Neural cell (in vitro differentiated cells): Measurements from ENCODE around the gene IRX4. TPM values are rescaled to one million over a fixed set of nuclear protein-coding genes. Genes with fewer than 3 reads are reported as not detected.

ENCODE experiments used
- H2AFZ ChIP-seq: fragments of 200-600, 300-800 bp; sonication (generic), shearing (Covaris generic); 2 replicates; pipeline ENCODE4 v1.6.0; 2014; ENCODE audit warnings: low read depth, mild to moderate bottlenecking, antibody characterized with exemption, low read length, moderate library complexity
- H3F3A ChIP-seq: fragments of 200-600 bp; shearing (Covaris generic); 2 replicates; pipeline ENCODE4 v1.6.1; 2016; ENCODE audit warnings: mild to moderate bottlenecking, moderate library complexity, mixed read lengths, antibody characterized with exemption, low read length; ENCODE audit not compliant: insufficient read depth, poor library complexity, severe bottlenecking
- H3K27ac ChIP-seq: fragments of 200-600, 300-800 bp; sonication (generic), shearing (Covaris generic); 2 replicates; pipeline ENCODE4 v1.5.1; 2014; ENCODE audit warnings: mild to moderate bottlenecking, low read length, moderate library complexity
- H3K27me3 ChIP-seq: fragments of 300-800, 200-600 bp; sonication (generic), shearing (Covaris generic); 2 replicates; pipeline ENCODE4 v1.6.0; 2014; ENCODE audit warnings: mild to moderate bottlenecking, low read depth, low read length, moderate library complexity; ENCODE audit not compliant: insufficient read depth
- H3K36me3 ChIP-seq: fragments of 300-800, 200-600 bp; sonication (generic), shearing (Covaris generic); 2 replicates; pipeline ENCODE4 v1.5.1; 2014; ENCODE audit warnings: mild to moderate bottlenecking, antibody characterized with exemption, low read length, moderate library complexity; ENCODE audit not compliant: insufficient read depth
- H3K4me2 ChIP-seq: fragments of 300-800, 200-600 bp; sonication (generic), shearing (Covaris generic); 2 replicates; pipeline ENCODE4 v1.6.0; 2014; ENCODE audit warnings: mild to moderate bottlenecking, low read length
- H3K4me3 ChIP-seq: fragments of 300-800, 200-600 bp; sonication (generic), shearing (Covaris generic); 2 replicates; pipeline ENCODE4 v1.5.1; 2014; ENCODE audit warnings: mild to moderate bottlenecking, low read length, moderate library complexity
- H3K79me2 ChIP-seq: fragments of 200-600 bp; shearing (Covaris generic); replicated peaks from 2 replicates; pipeline ENCODE4 v1.6.0; 2014; ENCODE audit warnings: mild to moderate bottlenecking, low read length, moderate library complexity; ENCODE audit not compliant: insufficient read depth
- H3K9ac ChIP-seq: fragments of 300-800, 200-600 bp; sonication (generic), shearing (Covaris generic); 2 replicates; pipeline ENCODE4 v1.6.1; 2016; ENCODE audit warnings: mild to moderate bottlenecking, low read length, mixed read lengths
- H3K9me2 ChIP-seq: fragments of 200-600 bp; shearing (Covaris generic); 2 replicates; pipeline ENCODE4 v1.6.1; 2016; ENCODE audit warnings: mild to moderate bottlenecking, low read length, mixed read lengths; ENCODE audit not compliant: insufficient read depth
- H3K9me3 ChIP-seq: fragments of 200-600, 300-800 bp; sonication (generic), shearing (Covaris generic); 2 replicates; pipeline ENCODE4 v1.6.1; 2016; ENCODE audit warnings: mild to moderate bottlenecking, mixed run types, low read length, moderate library complexity, mixed read lengths
- H4K20me1 ChIP-seq: fragments of 200-600 bp; shearing (Covaris generic); 2 replicates; pipeline ENCODE4 v1.6.1; 2016; ENCODE audit warnings: mild to moderate bottlenecking, mixed run types; ENCODE audit not compliant: insufficient read depth
- CTCF ChIP-seq: fragments of 450-650 bp; IDR thresholded peaks from 2 replicates; pipeline ENCODE4 v1.5.1; 2014; ENCODE audit warnings: antibody characterized with exemption, mild to moderate bottlenecking, moderate library complexity; ENCODE audit not compliant: poor library complexity, severe bottlenecking
- EP300 ChIP-seq: fragments of 450-650 bp; conservative IDR thresholded peaks from 2 replicates; pipeline ENCODE4 v1.6.1; 2014; ENCODE audit warnings: antibody characterized with exemption, mild to moderate bottlenecking, moderate library complexity; ENCODE audit not compliant: poor library complexity, severe bottlenecking
- EZH2 ChIP-seq: fragments of 200-600, 300-800 bp; shearing (Covaris generic), sonication (generic); IDR thresholded peaks from 2 replicates; pipeline ENCODE4 v1.6.1; 2014; ENCODE audit warnings: antibody characterized with exemption, low read length, borderline replicate concordance, mild to moderate bottlenecking; ENCODE audit not compliant: insufficient read depth, poor library complexity, severe bottlenecking
- MXI1 ChIP-seq: fragments of 450-650 bp; conservative IDR thresholded peaks from 2 replicates; pipeline ENCODE4 v1.6.1; 2014; ENCODE audit warnings: antibody characterized with exemption, mild to moderate bottlenecking; ENCODE audit not compliant: poor library complexity, severe bottlenecking
- POLR2AphosphoS5 ChIP-seq: IDR thresholded peaks from 2 replicates; pipeline ENCODE4 v1.6.1; 2012
- RAD21 ChIP-seq: fragments of 450-650 bp; conservative IDR thresholded peaks from 2 replicates; pipeline ENCODE4 v1.6.1; 2014; ENCODE audit warnings: antibody characterized with exemption, mild to moderate bottlenecking, moderate library complexity
- REST ChIP-seq: IDR thresholded peaks from 2 replicates; pipeline ENCODE4 v1.6.1; 2012; ENCODE audit warnings: borderline replicate concordance
- SMC3 ChIP-seq: fragments of 450-650 bp; conservative IDR thresholded peaks from 2 replicates; pipeline ENCODE4 v1.6.1; 2014; ENCODE audit warnings: antibody characterized with exemption, mild to moderate bottlenecking, moderate library complexity; ENCODE audit not compliant: poor library complexity
- TAF1 ChIP-seq: IDR thresholded peaks from 2 replicates; pipeline ENCODE4 v1.6.1; 2012; ENCODE audit warnings: low read depth
- polyA plus RNA-seq: library from polyadenylated mRNA; depleted of rRNA; stranded (reverse); fragments of >200 nt; gene quantifications from 2 replicates; pipeline ENCODE4 v1.2.3, GENCODE V29; 2014

The IRX4 gene
- polyA plus RNA-seq, 1 donor from 2014 or later = not detected

GRCh38 chr5:1840071-1840547 is 42.6 kb downstream of the IRX4 start:
- H3K36me3 ChIP-seq = no peaks in the 10 kb centered on the region
- no peak overlapping the region for H3K9ac ChIP-seq
- H3F3A ChIP-seq = no peaks in the 10 kb centered on the region
- H4K20me1 ChIP-seq = no peaks in the 10 kb centered on the region
- no peak for TF ChIP-seq REST
- TF ChIP-seq TAF1 = no peak
- no peak for TF ChIP-seq CTCF
- no peak for TF ChIP-seq POLR2AphosphoS5
- TF ChIP-seq RAD21 = no peak
- no peak for TF ChIP-seq EZH2
- no peak for TF ChIP-seq EP300
- TF ChIP-seq MXI1 = no peak
- no peak for TF ChIP-seq SMC3
- H2AFZ ChIP-seq = no peak overlapping the region
- no peaks in the 10 kb centered on the region for H3K9me2 ChIP-seq
- H3K27me3 ChIP-seq = no peaks in the 10 kb centered on the region
- no peak overlapping the region for H3K4me2 ChIP-seq
- H3K79me2 ChIP-seq = no peaks in the 10 kb centered on the region
- H3K27ac ChIP-seq = no peak overlapping the region
- H3K4me3 ChIP-seq = no peak overlapping the region
- H3K9me3 ChIP-seq = no peaks in the 10 kb centered on the region

- Histone ChIP-seq H3K4me2 (no peak overlapping the region), H3K36me3 (no peaks in the 10 kb centered on the region), H2AFZ (no peak overlapping the region), H3F3A (no peaks in the 10 kb centered on the region), H3K27ac (no peak overlapping the region), H4K20me1 (no peaks in the 10 kb centered on the region), H3K9ac (no peak overlapping the region), H3K9me3 (no peaks in the 10 kb centered on the region), H3K79me2 (no peaks in the 10 kb centered on the region), H3K27me3 (no peaks in the 10 kb centered on the region), H3K9me2 (no peaks in the 10 kb centered on the region), H3K4me3 (no peak overlapping the region)
- TF ChIP-seq EP300 (no peak), MXI1 (no peak), REST (no peak)
These were observed 44.7 kb downstream of the IRX4 start for GRCh38 chr5:1838013-1838412.
